H1 (cell line): ENCODE data around the gene ATP23.

Experiments
- CTCF ChIP-seq, 3 experiments: IDR thresholded peaks; 1 replicate in 2 of 3; 2 replicates in 1 of 3; pipeline versions ENCODE4 v1.5.1 to v1.6.1; 2011; ENCODE audit warnings: low read length in 3 of 3, mild to moderate bottlenecking in 3 of 3, inconsistent platforms in 2 of 3, low read depth in 1 of 3, moderate library complexity in 1 of 3; ENCODE audit not compliant: insufficient read depth in 1 of 3; ENCODE audit errors: control extremely low read depth in 1 of 3
- FOSL1 ChIP-seq: IDR thresholded peaks from 2 replicates; pipeline ENCODE4 v1.6.1; 2011; ENCODE audit warnings: mild to moderate bottlenecking, low read depth, low read length, moderate library complexity; ENCODE audit not compliant: insufficient read depth
- GABPA ChIP-seq: IDR thresholded peaks from 2 replicates; pipeline ENCODE4 v1.6.1; 2011; ENCODE audit warnings: mild to moderate bottlenecking, low read length, moderate library complexity, borderline replicate concordance; ENCODE audit not compliant: insufficient read depth
- HDAC2 ChIP-seq, 2 experiments: fragments of 300-600 bp in 1 of 2; sonication (generic) in 1 of 2; IDR thresholded peaks; 2 replicates each; pipeline ENCODE4 v1.6.1; 2011 to 2012; ENCODE audit warnings: low read depth in 2 of 2, low read length in 2 of 2, mild to moderate bottlenecking in 2 of 2, moderate library complexity in 2 of 2, borderline replicate concordance in 1 of 2, inconsistent platforms in 1 of 2
- NRF1 ChIP-seq: IDR thresholded peaks from 2 replicates; pipeline ENCODE4 v1.6.1; 2011; ENCODE audit warnings: mild to moderate bottlenecking, low read depth, low read length, improper control_type of control experiment
- TBP ChIP-seq: IDR thresholded peaks from 2 replicates; pipeline ENCODE4 v1.6.1; 2011; ENCODE audit warnings: low read depth, low read length, improper control_type of control experiment
- ZNF274 ChIP-seq: IDR thresholded peaks from 2 replicates; pipeline ENCODE4 v1.7.0; 2012; ENCODE audit warnings: low read length, borderline replicate concordance; ENCODE audit errors: extremely low read depth

DNA sequence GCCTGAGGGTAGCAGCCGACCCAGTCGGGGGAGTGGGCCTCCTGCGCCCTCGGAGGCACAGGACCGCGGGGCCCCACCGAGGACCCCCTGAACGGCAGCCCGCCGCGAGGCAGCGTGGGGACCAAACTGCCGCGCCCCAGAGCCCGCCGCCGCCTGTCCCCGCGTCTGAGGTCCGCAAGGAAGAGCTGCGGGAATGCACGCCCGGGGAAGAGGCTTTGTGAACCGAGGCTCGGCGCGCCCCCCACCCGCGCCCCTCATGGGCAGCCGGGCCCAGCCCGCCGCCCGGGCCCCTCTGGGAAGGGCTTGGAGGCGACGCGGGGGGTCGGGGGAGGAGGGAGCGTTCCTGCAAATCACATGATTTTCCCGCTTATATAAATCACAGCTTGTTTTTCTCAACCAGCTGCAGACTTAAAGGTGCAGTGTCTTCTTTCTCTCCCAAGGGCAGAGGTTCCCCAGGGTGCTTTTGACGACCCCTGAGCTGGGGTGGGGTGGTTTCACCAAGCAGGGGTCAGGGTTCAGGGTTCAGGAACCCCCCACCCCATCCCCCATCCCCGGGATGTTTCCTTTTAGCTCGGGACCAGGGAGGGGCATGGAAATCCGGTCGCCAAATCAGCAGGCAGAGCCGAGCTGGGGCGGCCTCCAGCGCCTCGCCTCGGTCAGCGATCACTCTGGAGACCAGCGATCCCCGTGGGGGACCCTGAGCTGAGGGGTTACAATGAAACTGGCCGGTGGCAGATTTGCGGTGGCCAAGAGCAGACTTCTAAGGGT lies 44.7 kb upstream of the ATP23 start:
- 0 out of 2 replicates have a peak, but pooled peaks have one; percentile 10 for TF ChIP-seq TBP
- TF ChIP-seq NRF1 = no peak
- peak; percentile 33 to 42 (median 39) for TF ChIP-seq CTCF (IDR thresholded peaks at IDR 0.05; ENCODE audit: control extremely low read depth in 1 of 3, insufficient read depth in 1 of 3, low read depth in 1 of 3, low read length in 3 of 3)
- no peak for TF ChIP-seq ZNF274
- TF ChIP-seq HDAC2 (IDR thresholded peaks at IDR 0.05; ENCODE audit: borderline replicate concordance in 1 of 2, low read depth in 2 of 2, low read length in 2 of 2) = no peak
- TF ChIP-seq GABPA = no peak
- no peak for TF ChIP-seq FOSL1
